Measurements from ENCODE around the gene LYL1. TPM values are rescaled to one million over a fixed set of nuclear protein-coding genes. Genes with fewer than 3 reads are reported as not detected.

The LYL1 gene
- total RNA-seq, 1 experiment from 2014 or later = not detected

- in situ Hi-C loops (cut with HindIII; ENCODE audit: low pct_unique_long_range_greater_than_20kb, low sequenced_read_pairs) = no loop called here
- no peak for DNase-seq (ENCODE audit: low read depth)
These were observed 30.0 kb upstream of the LYL1 start for GRCh38 chr19:13132471-13133180.

DNA sequence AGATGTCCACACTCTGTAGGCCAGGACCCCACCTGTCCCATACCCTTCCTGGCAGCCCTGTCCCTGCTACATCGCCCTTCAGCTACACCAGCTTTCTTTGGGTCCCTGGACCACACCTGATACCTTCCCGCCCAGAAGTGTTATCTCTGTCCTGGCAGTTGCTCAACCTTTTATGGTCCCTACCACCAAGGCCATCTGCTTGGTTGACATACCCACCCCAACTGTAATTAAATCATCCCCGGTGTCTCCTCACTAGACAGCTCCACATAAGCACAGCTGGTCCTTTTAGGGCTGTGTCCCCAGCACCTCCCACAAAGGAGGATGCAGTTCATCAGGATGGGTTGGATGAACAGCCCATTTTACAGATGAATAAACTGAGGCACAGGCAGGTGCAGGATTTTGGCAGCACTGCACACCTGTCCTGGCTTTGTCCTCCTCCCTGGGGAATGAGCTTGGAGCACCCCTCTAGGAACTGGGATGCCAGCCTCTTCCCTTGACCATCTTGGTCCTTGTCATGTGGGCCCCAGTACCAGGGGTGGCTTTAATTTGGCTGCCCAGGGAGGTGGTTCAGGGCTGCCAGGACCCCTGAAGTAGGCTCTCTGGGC is 28.3 kb upstream of the LYL1 start:
- in situ Hi-C loops (cut with HindIII; ENCODE audit: low pct_unique_long_range_greater_than_20kb, low sequenced_read_pairs) = no loop called here
- no peak for DNase-seq (ENCODE audit: low read depth)

DNA sequence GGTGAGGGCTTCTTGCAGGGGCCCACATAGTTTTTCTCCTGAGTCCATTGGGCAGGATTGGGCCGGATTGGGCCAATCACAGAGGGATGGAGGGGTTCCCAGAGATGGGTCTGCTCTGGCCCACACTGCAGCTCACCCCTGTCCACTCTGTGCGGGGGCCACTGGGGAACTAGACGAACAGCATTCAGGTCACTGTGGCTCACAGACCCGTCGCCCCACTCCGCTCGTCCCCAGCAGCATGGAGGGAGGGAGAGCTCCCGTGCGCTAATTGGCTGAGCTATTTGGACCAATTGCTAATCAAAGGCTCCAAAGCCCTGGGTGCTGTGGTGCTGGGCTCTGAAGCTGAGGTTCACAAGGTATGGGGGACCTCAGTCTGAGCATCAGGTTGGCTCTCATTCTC is 26.7 kb upstream of the LYL1 start:
- no peak for DNase-seq (ENCODE audit: low read depth)
- in situ Hi-C loops (cut with HindIII; ENCODE audit: low pct_unique_long_range_greater_than_20kb, low sequenced_read_pairs) = no loop called here

DNA sequence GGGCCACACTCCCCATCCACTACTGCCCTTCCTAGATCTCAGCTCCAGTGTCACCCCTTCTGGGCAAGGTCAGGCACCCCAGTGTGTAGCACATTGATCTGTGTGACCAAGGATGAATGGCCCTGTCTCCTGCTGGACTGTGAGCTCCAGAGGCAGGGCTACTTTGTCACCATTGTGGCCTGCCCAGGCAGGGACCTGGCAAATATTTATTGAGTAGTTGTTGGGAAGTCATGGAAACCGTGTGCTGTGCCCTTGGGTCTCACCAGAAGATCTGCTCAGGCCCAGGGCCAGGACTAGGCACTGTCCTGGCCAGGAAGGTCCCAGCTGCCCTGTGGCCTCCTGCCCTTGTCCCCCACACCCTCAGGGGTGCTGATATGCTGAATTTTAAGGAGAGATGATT is 25.9 kb upstream of the LYL1 start:
- DNase-seq (ENCODE audit: low read depth) = no peak
- in situ Hi-C loops (cut with HindIII; ENCODE audit: low pct_unique_long_range_greater_than_20kb, low sequenced_read_pairs) = no loop called here

DNA sequence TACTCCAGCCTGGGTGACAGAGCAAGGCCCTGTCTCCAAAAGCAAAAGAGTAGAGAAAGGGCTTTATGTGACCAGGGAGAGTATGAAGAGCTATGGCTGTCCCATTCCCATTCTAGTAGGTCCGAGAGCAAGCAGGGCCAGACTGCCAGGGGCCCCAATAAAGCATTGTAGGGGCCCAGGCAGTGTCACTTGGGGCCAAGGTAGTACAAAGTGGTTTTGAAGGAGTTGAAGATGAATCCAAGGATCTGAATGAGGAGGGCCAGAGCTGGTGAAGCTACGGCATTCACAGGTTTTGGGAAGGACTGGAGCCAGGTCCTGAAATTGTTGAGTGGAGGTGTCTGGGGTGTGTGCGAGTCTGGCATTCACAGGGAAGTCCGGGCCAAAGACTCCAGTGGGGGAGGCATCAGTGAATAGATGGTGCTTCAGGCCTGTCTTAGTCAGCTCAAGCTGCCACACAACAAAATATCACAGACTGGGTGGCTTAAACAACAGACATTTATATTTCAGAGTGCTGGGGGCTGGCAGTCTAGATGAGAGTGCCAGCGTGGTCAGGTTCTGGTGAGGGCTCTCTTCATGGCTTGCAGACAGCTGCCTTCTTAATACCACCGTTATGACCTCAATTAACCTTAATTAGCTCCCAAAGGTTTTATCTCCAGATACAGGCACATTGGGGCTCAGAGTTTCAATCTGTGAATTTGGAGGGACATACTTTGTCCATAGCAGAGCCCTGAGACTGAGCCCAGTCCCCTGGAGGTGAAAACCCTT is 25.3 kb upstream of the LYL1 start:
- DNase-seq (ENCODE audit: low read depth) = no peak
- in situ Hi-C loops (cut with HindIII; ENCODE audit: low pct_unique_long_range_greater_than_20kb, low sequenced_read_pairs) = no loop called here

DNA sequence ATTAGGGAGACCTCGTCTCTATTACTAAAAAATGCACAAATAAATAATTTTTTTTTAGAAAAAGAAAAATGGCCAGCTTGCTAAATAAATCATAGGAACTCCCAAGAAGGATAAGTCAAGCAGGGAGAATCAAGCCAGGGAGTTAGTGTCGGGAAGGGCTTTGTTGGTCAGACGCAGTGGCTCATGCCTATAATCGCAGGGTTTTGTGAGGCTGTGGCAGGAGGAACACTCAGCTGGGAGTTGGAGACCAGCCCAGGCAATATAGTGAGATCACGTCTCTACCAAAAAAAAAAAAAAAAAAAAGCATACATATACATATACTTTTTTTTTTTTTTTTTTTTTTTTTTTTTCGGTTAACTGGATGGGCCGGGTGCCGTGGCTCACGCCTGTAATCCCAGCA is 24.4 kb upstream of the LYL1 start:
- in situ Hi-C loops (cut with HindIII; ENCODE audit: low pct_unique_long_range_greater_than_20kb, low sequenced_read_pairs) = no loop called here
- no peak for DNase-seq (ENCODE audit: low read depth)

- no peak for DNase-seq (ENCODE audit: low read depth)
- in situ Hi-C loops (cut with HindIII; ENCODE audit: low pct_unique_long_range_greater_than_20kb, low sequenced_read_pairs) = no loop called here
These were observed 20.6 kb upstream of the LYL1 start for GRCh38 chr19:13122980-13123957.

GRCh38 chr19:13122275-13122878 is 19.7 kb upstream of the LYL1 start:
- no peak for DNase-seq (ENCODE audit: low read depth)
- in situ Hi-C loops (cut with HindIII; ENCODE audit: low pct_unique_long_range_greater_than_20kb, low sequenced_read_pairs) = no loop called here

DNA sequence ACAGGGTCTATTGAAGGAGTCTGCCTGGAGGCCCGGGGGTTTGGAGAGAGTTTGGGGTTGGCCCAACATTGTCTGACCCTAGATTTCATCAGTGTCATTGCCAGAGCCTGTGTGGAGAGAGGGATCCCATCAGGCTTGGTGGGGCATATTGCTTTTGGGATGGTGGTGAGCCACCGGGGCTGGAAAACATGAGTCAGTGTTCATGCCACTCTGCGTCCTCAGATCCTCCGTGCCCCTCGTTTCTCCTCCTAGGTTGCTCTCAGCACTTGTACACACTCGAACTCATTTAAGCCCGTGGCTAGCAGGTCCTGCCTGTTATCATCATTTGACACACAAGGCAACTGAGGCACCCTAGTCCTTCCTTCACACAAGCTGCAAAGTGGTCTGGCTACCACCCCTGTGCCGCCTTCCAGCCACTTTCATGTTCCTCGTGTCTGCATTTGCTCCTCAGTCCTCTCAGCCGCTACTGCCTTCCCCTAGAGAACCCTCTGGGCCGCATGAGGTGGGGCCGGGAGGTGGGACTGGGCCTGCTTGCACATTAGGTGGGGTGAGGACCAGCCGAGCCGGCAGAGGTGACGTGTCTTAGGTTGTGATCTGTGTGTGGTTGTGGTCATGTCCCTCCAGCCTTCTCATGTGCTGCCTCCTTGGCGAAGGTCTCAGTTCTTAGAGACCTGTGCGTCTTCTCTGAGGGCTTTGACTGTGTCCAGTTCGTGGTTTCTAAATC is 19.1 kb upstream of the LYL1 start:
- no peak for DNase-seq (ENCODE audit: low read depth)
- in situ Hi-C loops (cut with HindIII; ENCODE audit: low pct_unique_long_range_greater_than_20kb, low sequenced_read_pairs) = no loop called here

- no peak for DNase-seq (ENCODE audit: low read depth)
- in situ Hi-C loops (cut with HindIII; ENCODE audit: low pct_unique_long_range_greater_than_20kb, low sequenced_read_pairs) = no loop called here
These were observed 18.2 kb upstream of the LYL1 start for GRCh38 chr19:13120817-13121216.

GRCh38 chr19:13120031-13120430 is 17.4 kb upstream of the LYL1 start:
- DNase-seq (ENCODE audit: low read depth) = no peak
- in situ Hi-C loops (cut with HindIII; ENCODE audit: low pct_unique_long_range_greater_than_20kb, low sequenced_read_pairs) = no loop called here

GRCh38 chr19:13119627-13120026 is 17.0 kb upstream of the LYL1 start:
- in situ Hi-C loops (cut with HindIII; ENCODE audit: low pct_unique_long_range_greater_than_20kb, low sequenced_read_pairs) = no loop called here
- DNase-seq (ENCODE audit: low read depth) = no peak

- no peak for DNase-seq (ENCODE audit: low read depth)
- in situ Hi-C loops (cut with HindIII; ENCODE audit: low pct_unique_long_range_greater_than_20kb, low sequenced_read_pairs) = no loop called here
These were observed 16.0 kb upstream of the LYL1 start for GRCh38 chr19:13118424-13119193.

DNA sequence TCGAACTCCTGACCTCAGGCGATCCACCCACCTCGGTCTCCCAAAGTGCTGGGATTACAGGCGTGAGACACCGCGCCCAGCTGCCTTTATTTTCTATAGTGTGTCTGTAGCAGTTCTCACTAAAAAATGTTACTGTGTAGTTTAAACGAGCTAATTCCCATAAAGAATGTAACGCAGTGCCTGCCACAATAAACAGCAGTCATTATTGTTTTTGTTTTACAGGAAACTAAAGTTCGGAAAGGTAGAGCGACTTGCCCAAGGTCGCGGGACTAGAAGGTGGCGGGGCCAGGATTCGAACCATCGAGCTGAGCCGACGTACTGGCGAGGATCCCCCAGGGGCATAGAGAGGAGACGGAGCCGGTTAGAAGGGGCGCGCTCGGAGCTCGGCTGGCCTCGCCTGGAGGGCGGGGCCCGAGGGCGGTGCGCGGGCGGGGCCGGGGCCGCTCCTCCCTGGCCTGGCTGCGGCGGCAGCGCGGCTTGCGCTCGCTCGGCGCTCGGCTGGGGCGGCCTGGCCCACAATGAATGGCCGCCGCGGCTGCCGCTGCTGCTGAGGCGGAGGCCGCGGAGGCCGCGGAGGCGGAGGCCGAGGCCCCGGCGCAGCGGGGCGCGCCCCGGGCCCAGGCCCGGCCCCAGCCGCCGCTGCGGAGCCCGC is 15.2 kb upstream of the LYL1 start, which contains the start of gene NACC1:
Gene NACC1, plus strand, starts transcription at position 493 of the 652 bp plus-strand sequence. CDS start 16,944 bp downstream, outside the sequence.
- DNase-seq (ENCODE audit: low read depth) = peak; percentile 83

GRCh38 chr19:13117176-13117771 is 14.6 kb upstream of the LYL1 start:
- in situ Hi-C loops (cut with HindIII; ENCODE audit: low pct_unique_long_range_greater_than_20kb, low sequenced_read_pairs) = no loop called here

More for the DNA sequence above, 15.2 kb upstream of the LYL1 start, which contains the start of gene NACC1:
- in situ Hi-C loops (cut with HindIII; ENCODE audit: low pct_unique_long_range_greater_than_20kb, low sequenced_read_pairs) = no loop called here

More at GRCh38 chr19:13117176-13117771, 14.6 kb upstream of the LYL1 start:
- DNase-seq (ENCODE audit: low read depth) = no peak

All from Caki2 (cell line).